Measurements from ENCODE around the gene DNAJC8.

The DNAJC8 gene

DNA sequence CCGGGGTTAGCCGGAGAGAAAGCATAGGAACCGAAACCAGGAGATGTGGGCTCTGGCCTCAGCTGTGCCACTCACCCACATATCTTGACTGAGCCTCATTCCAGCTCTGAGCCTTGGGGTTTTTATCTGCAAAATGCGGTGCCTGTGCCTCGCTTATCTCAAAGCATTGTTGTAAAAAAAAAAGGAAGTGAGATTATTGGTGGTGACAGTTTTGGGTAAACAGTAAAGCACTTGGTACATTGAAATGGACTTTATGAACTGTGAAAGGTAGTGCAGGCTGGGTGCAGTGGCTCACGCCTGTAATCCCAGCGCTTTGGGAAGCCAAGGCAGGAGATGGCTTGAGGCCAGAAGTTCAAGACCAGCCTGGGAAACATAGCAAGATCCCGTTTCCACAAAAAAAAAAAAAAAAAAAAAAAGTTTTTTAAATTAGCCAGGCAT is 60.1 kb downstream of the DNAJC8 start:
- no peak for DNase-seq (ENCODE audit: low read depth in 2 of 2)

DNA sequence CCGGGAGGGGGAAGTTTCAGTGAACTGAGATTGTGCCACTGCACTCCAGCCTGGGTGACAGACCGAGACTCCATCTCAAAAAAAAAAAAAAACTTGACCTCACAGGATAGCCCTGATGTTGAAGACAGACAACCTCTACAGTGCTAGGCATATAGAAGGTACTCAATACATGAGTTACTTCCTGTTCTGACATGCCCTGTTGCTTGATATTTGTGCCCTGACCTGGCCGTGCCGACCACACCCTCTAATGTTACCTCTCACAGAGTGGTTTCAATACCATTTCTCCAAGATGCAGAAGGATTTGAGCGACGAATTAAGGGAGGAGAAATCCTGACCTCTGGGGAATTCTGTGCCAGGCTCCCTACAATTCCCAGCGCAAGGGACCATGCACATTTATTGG is 61.6 kb downstream of the DNAJC8 start:
- DNase-seq (ENCODE audit: low read depth in 2 of 2), result no peak

DNA sequence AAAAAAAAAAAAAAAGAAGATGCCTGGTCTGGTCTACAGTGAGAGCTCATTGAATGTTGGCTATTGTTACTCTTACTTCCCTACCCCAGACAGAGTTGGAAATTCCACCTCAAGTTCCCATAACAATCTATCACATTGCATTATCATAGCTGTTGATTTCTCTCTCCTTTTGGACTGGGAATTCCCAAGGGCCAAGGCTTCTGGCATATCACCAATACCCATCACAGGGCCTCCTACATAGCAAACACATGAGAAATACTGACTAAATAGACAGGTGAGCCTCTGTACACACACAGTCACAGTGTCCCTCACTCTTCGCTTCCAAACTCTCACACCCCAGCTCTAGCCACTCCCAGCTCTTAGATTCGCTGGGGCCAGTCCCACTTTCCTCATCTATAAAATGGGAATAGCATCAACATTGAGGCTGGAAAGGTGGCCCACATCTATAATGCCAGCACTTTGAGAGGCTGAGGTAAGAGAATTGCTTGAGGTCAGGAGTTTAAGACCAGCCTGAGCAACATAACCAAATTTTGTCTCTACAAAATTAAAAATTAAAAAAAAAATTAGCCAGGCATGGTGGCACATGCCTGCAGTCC is 62.7 kb downstream of the DNAJC8 start:
- DNase-seq (ENCODE audit: low read depth in 2 of 2), result no peak

DNA sequence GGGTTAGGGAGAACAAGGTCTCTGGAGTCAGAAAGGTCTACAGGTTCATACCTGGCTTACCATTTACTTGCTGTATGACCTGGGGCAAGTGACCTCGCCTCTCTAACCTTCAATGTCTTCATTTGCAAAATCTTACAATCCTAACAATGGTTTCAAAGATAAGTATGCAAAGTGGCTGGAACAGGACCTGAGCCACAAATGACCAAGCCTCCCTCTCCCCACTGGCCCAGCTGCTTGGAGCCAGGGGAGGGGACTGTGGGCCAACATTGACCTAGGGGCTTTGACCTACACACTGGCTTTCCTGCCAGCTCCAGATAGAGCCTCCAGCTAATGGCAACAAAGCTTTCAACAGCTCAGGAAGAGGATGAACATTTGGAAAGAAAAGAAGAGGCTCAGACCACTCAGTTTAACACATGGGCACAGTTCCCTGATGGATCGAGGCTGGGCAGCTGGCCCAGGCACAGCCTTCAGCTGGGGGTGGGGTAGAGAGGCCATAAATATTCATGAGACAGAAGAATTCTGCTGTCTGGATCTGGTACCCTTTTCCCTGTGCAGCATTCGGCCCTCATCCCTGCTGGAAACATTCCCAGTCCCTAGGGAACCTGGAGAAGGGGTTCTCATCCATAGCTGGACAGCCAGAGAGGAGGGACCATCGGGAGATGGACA is 69.2 kb downstream of the DNAJC8 start:
- no peak for DNase-seq (ENCODE audit: low read depth in 2 of 2)

DNA sequence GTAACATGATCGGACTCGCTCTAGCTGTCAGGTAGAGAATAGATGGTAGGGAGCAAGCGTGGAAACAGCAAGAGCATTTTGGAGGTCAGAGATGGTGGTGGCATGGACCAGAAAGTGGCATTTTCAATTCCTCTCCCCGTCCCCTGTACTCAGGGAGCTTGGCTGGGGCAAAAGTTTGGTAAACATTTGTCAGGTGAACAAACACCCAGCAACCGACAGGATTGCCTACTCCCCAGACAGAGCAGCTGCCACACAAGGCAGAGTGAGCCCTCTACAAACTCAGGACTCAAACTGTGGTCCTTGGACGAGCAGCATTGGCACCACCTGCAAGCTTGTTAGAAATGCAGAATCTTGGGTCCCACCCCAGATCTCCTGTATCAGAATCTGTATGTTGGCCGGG is 70.7 kb downstream of the DNAJC8 start:
- DNase-seq (ENCODE audit: low read depth in 2 of 2), result no peak

DNA sequence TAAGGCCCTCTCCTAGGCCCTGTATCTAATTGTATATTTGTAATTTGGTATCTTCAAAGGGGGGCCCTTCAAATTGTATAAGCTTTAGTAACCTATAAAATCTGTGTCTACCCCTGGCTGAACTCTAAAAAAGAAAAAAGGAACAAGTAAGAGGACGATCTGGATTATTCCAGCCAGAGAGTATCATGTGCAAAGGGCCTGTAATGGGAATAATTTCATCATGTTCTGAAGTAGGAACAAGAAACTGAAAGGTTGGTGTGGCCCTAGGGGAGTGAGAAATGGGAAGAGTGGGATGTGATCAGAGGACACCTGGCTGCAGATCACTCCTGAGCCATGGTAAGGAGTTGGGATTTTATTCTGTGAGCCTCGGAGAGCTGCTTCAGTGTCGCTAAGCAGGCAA is 71.1 kb downstream of the DNAJC8 start:
- no peak for DNase-seq (ENCODE audit: low read depth in 2 of 2)

DNA sequence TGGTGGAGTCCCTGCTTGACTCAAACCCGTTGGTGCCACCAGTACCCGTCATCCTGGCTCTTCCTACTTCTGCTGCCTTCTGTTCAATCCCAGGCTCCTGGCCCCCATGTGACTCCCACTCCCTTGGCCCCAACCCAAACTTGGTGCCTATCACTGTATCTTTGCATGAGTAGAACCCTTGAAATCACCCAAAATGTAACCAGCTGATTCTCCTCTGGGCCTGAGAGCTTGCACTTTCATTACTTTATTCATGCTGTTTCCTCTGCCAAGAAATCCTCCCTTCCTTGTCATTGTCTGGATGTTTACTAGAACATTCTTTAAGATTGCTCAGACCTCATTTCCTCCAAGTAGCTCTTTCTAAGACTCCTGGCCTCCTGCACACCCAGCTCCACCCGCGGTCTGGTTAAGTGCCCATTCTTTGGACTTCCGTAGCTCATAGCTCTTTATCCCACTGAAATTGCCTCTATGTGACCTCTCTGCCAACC is 72.0 kb downstream of the DNAJC8 start:
- DNase-seq (ENCODE audit: low read depth in 2 of 2), result no peak

DNA sequence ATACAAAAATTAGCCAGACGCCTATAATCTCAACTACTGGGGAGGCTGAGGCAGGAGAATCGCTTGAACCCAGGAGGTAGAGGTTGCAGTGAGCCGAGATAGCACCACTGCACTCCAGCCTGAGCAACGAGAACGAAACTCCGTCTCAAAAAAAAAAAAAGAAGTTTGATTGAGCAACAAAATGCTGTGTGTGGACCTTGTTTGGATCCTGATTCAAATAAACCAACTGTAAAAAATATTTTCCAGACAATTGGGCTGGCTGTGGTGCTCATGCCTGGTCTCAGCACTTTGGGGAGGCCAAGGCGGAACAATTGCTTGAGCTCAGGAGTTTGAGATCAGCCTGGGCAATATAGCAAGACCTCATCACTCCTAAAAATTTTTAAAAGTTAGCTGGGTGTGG is 73.1 kb downstream of the DNAJC8 start:
- DNase-seq (ENCODE audit: low read depth in 2 of 2), result no peak

DNA sequence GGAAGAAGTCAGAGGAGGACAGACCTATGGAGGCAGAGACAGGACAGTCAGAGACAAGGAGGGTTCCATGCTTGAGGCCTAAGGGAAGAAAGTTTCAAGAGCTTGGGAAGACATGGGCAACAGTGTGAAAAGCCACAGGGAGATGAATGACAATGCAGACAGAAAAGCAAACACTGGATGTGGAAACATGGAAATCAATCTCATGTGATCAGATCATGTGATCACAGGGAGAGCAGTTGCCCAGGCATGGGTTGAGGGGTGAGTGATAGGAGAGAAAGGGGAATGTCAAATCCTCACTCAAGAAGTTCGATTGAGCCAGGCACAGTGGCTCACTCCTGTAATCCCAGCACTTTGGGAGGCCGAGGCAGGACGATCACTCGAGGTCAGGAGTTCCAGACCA is 73.6 kb downstream of the DNAJC8 start:
- DNase-seq (ENCODE audit: low read depth in 2 of 2), result no peak

DNA sequence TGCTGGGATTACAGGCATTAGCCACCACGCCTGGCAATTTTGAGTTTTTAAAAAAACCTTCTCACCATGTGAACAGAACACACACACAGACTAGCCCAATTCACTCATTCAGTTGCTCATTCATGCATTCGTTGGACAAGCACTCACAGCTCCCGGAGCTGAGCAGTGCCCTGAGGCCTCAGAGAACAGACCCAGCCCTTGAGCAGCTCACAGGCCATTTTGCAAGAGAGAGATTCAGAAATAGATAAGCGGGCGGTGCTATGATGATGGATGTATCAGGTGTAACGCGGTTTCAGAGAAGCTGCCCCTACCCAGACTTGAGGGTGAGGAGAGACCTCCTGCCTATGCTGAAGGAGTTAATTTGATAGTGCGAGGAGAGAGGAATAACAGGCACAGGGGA is 74.9 kb downstream of the DNAJC8 start:
- no peak for DNase-seq (ENCODE audit: low read depth in 2 of 2)

DNA sequence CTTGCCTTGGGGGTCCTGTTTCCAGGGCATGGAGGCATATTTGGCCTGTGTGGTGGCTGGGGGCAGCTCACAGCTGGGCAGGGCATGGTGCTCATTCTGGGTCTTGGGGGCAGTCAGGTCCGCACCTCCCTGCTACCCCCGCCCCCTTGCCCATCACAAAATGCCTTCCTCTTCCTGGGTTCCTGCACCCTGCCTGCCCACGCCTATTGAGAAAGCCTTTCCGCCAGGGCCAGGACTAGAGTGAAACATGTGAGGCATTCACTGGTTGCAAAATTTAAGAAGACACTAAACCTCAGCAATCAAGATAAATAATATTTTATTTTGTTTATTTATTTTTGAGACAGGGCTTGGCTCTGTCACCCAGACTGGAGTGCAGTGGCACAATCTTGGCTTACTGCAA is 76.0 kb downstream of the DNAJC8 start:
- DNase-seq (ENCODE audit: low read depth in 2 of 2), result no peak

DNA sequence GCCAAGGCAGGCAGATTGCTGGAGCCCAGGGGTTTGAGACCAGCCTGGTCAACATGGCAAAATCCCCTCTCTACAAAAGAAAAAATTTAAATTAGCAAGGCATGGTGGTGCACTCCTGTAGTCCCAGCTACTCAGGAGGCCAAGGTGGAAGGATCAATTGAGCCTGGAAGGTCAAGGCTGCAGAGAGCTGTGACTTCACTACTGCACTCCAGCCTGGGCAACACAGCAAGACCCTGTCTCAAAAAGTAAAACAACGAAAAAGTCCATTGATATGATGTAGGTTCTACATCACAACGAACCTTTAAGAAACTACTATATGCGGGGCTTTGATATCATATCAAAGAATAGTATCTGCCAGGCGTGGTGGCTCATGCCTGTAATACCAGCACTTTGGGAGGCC is 77.2 kb downstream of the DNAJC8 start:
- no peak for DNase-seq (ENCODE audit: low read depth in 2 of 2)

DNA sequence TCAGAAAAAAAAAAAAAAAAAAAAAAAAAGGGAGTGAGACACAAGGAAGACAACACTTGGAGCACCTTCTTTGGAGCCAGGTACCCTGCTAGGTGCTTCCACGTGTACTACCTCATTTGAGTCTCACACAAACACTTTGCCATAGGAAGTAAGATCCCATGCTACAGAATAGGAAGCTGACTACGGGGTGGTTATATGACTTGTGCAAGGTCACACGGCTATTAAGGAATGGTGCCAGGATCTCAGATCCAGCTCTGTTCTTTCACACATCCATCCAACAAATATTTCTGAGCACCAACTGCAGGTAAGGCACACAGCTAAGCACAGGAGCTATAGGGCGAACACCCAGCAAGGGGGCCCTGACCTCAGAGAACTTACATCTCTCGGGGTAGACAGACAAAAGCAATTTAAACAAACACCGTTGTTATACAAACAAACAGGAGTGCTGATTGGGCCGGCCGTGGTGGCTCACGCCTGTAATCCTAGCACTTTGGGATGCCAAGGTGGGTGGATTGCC is 78.7 kb downstream of the DNAJC8 start:
- DNase-seq (ENCODE audit: low read depth in 2 of 2), result no peak

Data from stimulated activated CD8-positive, alpha-beta memory T cell treated with anti-CD3 and anti-CD28 coated beads, Interleukin-2, amount 100 ng/mL, for 1 hour (primary cell).